Right lobe of liver (tissue), 6 donors: ENCODE data around the gene DIO3. TPM values are rescaled to one million over a fixed set of nuclear protein-coding genes. Genes with fewer than 3 reads are reported as not detected.
"Not testable (repeated sequence)": the region's sequence is repeated elsewhere in the genome, so short reads cannot be mapped to it uniquely, and the experiment has no call there.

Experiments used
- ATAC-seq, 4 donors: fragments of 200-7000 bp; cut with Tn5 transposase; one replicate each; pipeline ENCODE4 v1.9.1; 2020; ENCODE audit warnings: mild to moderate bottlenecking in 4 of 4, moderate library complexity in 4 of 4
- DNase-seq, 3 donors: peaks; one replicate each; pipeline ENCODE4 v3.0.0-alpha.2; 2020
- H3K27ac ChIP-seq, 3 donors: fragments of 200-600 bp; one replicate each; pipeline ENCODE4 v1.8.0; 2022
- H3K27me3 ChIP-seq, 2 donors: fragments of 200-600 bp; one replicate each; pipeline ENCODE4 v1.8.0; 2022
- H3K36me3 ChIP-seq, 4 donors: fragments of 200-600 bp; sonication (generic) in 1 of 4; one replicate each; pipeline versions ENCODE4 v1.5.1 to v1.8.0; 2017 to 2022; ENCODE audit warnings: control low read depth in 1 of 4
- H3K4me1 ChIP-seq, 4 donors: fragments of 200-600 bp; sonication (generic) in 1 of 4; one replicate each; pipeline versions ENCODE4 v1.5.1 to v1.8.0; 2017 to 2022; ENCODE audit warnings: control low read depth in 1 of 4
- H3K4me3 ChIP-seq, 3 donors: fragments of 200-600 bp; one replicate each; pipeline ENCODE4 v1.8.0; 2022
- H3K9me3 ChIP-seq, 4 donors: fragments of 200-600 bp; sonication (generic) in 1 of 4; one replicate each; pipeline versions ENCODE4 v1.5.1 to v1.8.0; 2017 to 2022; ENCODE audit warnings: control low read depth in 1 of 4
- CTCF ChIP-seq, 4 donors: fragments of 200-600 bp in 3 of 4; fragments of 450-650 bp in 1 of 4; IDR thresholded peaks; one replicate each; pipeline versions ENCODE4 v1.5.1 to v1.8.0; 2016 to 2022; ENCODE audit warnings: antibody characterized with exemption in 4 of 4, mild to moderate bottlenecking in 2 of 4
- POLR2A ChIP-seq: fragments of 450-650 bp; IDR thresholded peaks from one replicate; pipeline ENCODE4 v1.6.1; 2017; ENCODE audit warnings: antibody characterized with exemption, mild to moderate bottlenecking
- WGBS: methylation state at CpG from one replicate; pipeline ENCODE4 v1.1.6; 2018; ENCODE audit warnings: low coverage, low lambda C conversion rate; ENCODE audit not compliant: insufficient coverage; ENCODE audit errors: missing lambda C conversion rate; 5-methylcytosine and 5-hydroxymethylcytosine counted together
- intact Hi-C, 2 donors: fragments of 100-400 bp; cut with DNase I; formaldehyde crosslinking; loops; one replicate each; pipeline versions ENCODE4 v1.11.2 to v1.14.1; 2022
- total RNA-seq, 6 experiments: library from RNA; depleted of rRNA in 2 of 6; stranded (reverse); fragments of >200 nt in 2 of 6; fragmentation: NEBNext Ultra II Directional in 3 of 6; extraction: Animal tissue kit (Norgen Biotek cat#: 25700) in 3 of 6; gene quantifications; one replicate each; pipeline versions ENCODE4 v1.1.0 to v1.2.4, GENCODE V29; 2016 to 2023
- donor health status: DM: no; HTN: yes; CAD: no.
- donor health status: DM: no; HTN: no; CAD: no.
- donor health status: DM: no; HTN: no; CAD: no.
- donor health status: DM: no; HTN: yes; CAD: no.
- donor health status: DM: no; HTN: yes; CAD: no.

DIO3 gene
- total RNA-seq, 6 experiments from 2014 or later = 0.39 to 6.4 TPM; not detected in 4

GRCh38 chr14:101549154-101549553 lies 12.1 kb upstream of the DIO3 start:
- H3K9me3 ChIP-seq = no peaks in the 10 kb centered on the region
- ATAC-seq (no peak), DNase-seq (no peak)
- TF ChIP-seq POLR2A (no peak), CTCF (IDR thresholded peaks at IDR 0.05) (no peak)
- intact Hi-C loops = no loop called here
- no peak overlapping the region for H3K4me3 ChIP-seq
- no peaks in the 10 kb centered on the region for H3K4me1 ChIP-seq
- 75% methylated on average over 2 of the region's 18 CpGs for WGBS
- H3K27me3 ChIP-seq = no peaks in the 10 kb centered on the region
- no peaks in the 10 kb centered on the region for H3K36me3 ChIP-seq
- H3K27ac ChIP-seq = no peak overlapping the region

- DNase-seq, H3K27ac ChIP-seq, H3K9me3 ChIP-seq, H3K4me1 ChIP-seq, H3K4me3 ChIP-seq, ATAC-seq, H3K36me3 ChIP-seq, H3K27me3 ChIP-seq: not testable (repeated sequence)
- intact Hi-C loops = loop anchor here in 1 of 2 donors (10.0 kb wide), 1 partner anchor 146 kb away; no protein-coding TSS in a partner anchor
- WGBS = 70% methylated on average over 4 of the region's 5 CpGs
Observed at GRCh38 chr14:101550202-101550912, 10.9 kb upstream of the DIO3 start.

- Histone ChIP-seq H3K4me1 (peaks cover 0 to 4% (median 0%) of the 10 kb centered on the region in 4 donors), H3K27ac (no peak overlapping the region), H3K27me3 (no peaks in the 10 kb centered on the region), H3K4me3 (no peak overlapping the region), H3K36me3 (no peaks in the 10 kb centered on the region), H3K9me3 (no peaks in the 10 kb centered on the region)
- 55% methylated on average over 4 of the region's 24 CpGs for WGBS
- ATAC-seq = no peak
- TF ChIP-seq POLR2A = no peak
- no peak for DNase-seq
- intact Hi-C loops = loop anchor here in 1 of 2 donors (10.0 kb wide), 1 partner anchor 147 kb away; no protein-coding TSS in a partner anchor
Observed at GRCh38 chr14:101551729-101552595, 9.3 kb upstream of the DIO3 start.

- no peak for ATAC-seq
- H3K27ac ChIP-seq = no peak overlapping the region
- no peak for DNase-seq
- no peaks in the 10 kb centered on the region for H3K9me3 ChIP-seq
- intact Hi-C loops = loop anchor here in 1 of 2 donors (10.0 kb wide), 1 partner anchor 148 kb away; no protein-coding TSS in a partner anchor
- H3K4me3 ChIP-seq = no peak overlapping the region
- WGBS = 100% methylated on average over 1 of the region's 9 CpGs
- TF ChIP-seq POLR2A (no peak), CTCF (IDR thresholded peaks at IDR 0.05) (no peak)
- H3K4me1 ChIP-seq = peaks cover 0 to 4% (median 0%) of the 10 kb centered on the region in 4 donors
- no peaks in the 10 kb centered on the region for H3K27me3 ChIP-seq
- no peaks in the 10 kb centered on the region for H3K36me3 ChIP-seq
Observed at GRCh38 chr14:101552786-101553231, 8.5 kb upstream of the DIO3 start.

GRCh38 chr14:101553393-101553792 lies 7.9 kb upstream of the DIO3 start:
- WGBS = no CpG with 5 or more reads among the region's 1 CpG
- Histone ChIP-seq H3K4me3 (no peak overlapping the region), H3K27me3 (no peaks in the 10 kb centered on the region), H3K27ac (no peak overlapping the region), H3K4me1 (peaks cover 0 to 4% (median 0%) of the 10 kb centered on the region in 4 donors), H3K36me3 (no peaks in the 10 kb centered on the region), H3K9me3 (no peaks in the 10 kb centered on the region)
- intact Hi-C loops = loop anchor here in 1 of 2 donors (10.0 kb wide), 1 partner anchor 149 kb away; no protein-coding TSS in a partner anchor
- ATAC-seq (no peak), DNase-seq (no peak)
- TF ChIP-seq POLR2A (no peak), CTCF (IDR thresholded peaks at IDR 0.05) (no peak)
